GM12865 (cell line): ENCODE results near the gene THRSP.

Experiments used
- DNase-seq: peaks from one replicate; pipeline ENCODE4 v3.0.0; 2010; ENCODE audit warnings: low read depth
- H3K4me3 ChIP-seq: 2 replicates; pipeline ENCODE4 v1.5.1; 2011; ENCODE audit warnings: mild to moderate bottlenecking, low read depth, low read length, control low read depth
- CTCF ChIP-seq: IDR thresholded peaks from 2 replicates; pipeline ENCODE4 v1.5.1; 2011; ENCODE audit warnings: low read length, control low read depth, low read depth, inconsistent platforms; ENCODE audit not compliant: insufficient read depth; ENCODE audit errors: missing control alignments

Gene THRSP

GRCh38 chr11:78060533-78060932, 3.1 kb upstream of the THRSP start:
- TF ChIP-seq CTCF, result no peak
- DNase-seq, result no peak
- H3K4me3 ChIP-seq, result no peak overlapping the region

- no peak for TF ChIP-seq CTCF
- no peak for DNase-seq
- H3K4me3 ChIP-seq, result no peak overlapping the region
These were observed 2.4 kb upstream of the THRSP start for GRCh38 chr11:78061088-78061920.

- no peak overlapping the region for H3K4me3 ChIP-seq
- DNase-seq, result no peak
- TF ChIP-seq CTCF, result no peak
These were observed 1.7 kb upstream of the THRSP start for GRCh38 chr11:78061921-78062311.

- H3K4me3 ChIP-seq, result no peak overlapping the region
- no peak for TF ChIP-seq CTCF
- DNase-seq, result no peak
These were observed 990 bp upstream of the THRSP start for GRCh38 chr11:78062671-78063070.

- TF ChIP-seq CTCF, result no peak
- DNase-seq, result no peak
- H3K4me3 ChIP-seq, result no peak overlapping the region
These were observed 1.5 kb downstream of the THRSP start for GRCh38 chr11:78065203-78065602.

GRCh38 chr11:78066471-78066870, 2.8 kb downstream of the THRSP start:
- no peak for TF ChIP-seq CTCF
- no peak overlapping the region for H3K4me3 ChIP-seq
- DNase-seq, result no peak

- no peak for DNase-seq
- no peak for TF ChIP-seq CTCF
- H3K4me3 ChIP-seq, result no peak overlapping the region
These were observed 4.0 kb downstream of the THRSP start for GRCh38 chr11:78067704-78068103.
